Measurements from ENCODE around the gene TTC34.

DNA sequence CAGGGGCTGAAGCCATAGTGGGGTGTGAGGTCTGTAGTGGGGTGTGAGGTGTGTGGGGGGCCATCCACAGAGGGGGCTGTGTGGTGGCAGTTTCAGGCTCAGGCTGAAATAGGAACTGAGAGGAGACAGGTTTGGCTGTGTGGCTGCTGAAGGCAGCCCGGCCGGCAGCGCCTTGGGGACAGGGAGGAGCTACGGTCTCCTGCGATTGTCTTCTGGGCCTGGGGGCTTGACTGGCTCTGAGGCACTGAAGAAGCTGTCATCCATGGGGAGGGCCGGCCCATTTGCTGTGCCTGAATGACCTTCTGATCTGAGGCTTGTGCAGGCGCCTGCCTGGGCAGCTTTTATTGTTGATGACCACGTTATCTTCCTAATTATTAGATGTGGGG is 10.0 kb upstream of the TTC34 start:
- TF ChIP-seq, protein P1, sequence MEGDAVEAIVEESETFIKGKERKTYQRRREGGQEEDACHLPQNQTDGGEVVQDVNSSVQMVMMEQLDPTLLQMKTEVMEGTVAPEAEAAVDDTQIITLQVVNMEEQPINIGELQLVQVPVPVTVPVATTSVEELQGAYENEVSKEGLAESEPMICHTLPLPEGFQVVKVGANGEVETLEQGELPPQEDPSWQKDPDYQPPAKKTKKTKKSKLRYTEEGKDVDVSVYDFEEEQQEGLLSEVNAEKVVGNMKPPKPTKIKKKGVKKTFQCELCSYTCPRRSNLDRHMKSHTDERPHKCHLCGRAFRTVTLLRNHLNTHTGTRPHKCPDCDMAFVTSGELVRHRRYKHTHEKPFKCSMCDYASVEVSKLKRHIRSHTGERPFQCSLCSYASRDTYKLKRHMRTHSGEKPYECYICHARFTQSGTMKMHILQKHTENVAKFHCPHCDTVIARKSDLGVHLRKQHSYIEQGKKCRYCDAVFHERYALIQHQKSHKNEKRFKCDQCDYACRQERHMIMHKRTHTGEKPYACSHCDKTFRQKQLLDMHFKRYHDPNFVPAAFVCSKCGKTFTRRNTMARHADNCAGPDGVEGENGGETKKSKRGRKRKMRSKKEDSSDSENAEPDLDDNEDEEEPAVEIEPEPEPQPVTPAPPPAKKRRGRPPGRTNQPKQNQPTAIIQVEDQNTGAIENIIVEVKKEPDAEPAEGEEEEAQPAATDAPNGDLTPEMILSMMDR (conservative IDR thresholded peaks at IDR 0.05): no peak
- TF ChIP-seq EZH2 (IDR thresholded peaks at IDR 0.05; ENCODE audit: low read depth): no peak

Measured in PC-9 (cell line).